ENCODE data around the gene SLC22A4.

GRCh38 chr5:132257131-132258101 lies 36.8 kb upstream of the SLC22A4 start, which contains the start of gene PDLIM4:
- no peak for TF ChIP-seq CTCF (IDR thresholded peaks at IDR 0.05; ENCODE audit: poor library complexity)
- no peak for TF ChIP-seq EZH2 (IDR thresholded peaks at IDR 0.05; ENCODE audit: borderline replicate concordance)

Measured in hepatocyte (in vitro differentiated cells).